ENCODE results near the gene PRR5L. TPM values are rescaled to one million over a fixed set of nuclear protein-coding genes. Genes with fewer than 3 reads are reported as not detected.

Gene PRR5L
- total and polyA plus RNA-seq, 7 donors: 3.3 to 105 (median 11.9) TPM

DNA sequence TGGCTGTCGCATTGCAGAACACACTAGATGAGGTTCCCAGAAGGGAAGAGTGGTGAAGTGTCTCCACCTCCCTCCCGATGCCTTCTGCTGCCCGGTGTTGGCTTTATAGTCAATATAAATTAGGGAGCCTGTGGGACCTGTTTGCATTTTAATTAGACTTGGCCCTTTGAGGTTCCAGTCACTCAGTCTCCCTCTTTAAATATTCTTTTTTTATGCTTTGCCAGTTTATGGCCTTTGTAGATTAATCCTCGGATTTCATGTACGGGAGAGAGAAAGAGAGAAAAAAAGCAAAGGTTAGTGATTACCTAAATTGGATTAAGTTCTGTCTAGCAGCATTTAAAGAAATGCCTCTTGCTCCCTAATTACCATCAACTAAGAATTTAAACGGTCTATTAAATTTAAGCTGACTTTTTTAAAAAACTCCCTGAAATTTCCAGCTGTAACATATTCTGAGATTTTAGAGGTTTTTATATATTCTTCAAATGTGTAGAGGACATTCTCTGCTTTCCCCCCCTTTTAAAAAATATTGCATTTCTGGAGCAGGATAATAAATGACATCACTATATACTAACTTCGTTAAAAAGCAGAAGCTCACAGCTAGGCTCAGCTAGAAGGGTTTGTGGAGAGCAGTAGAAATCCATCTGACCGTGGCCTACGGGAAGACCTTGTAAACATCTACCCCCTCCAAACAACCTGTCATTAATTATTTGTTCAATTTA is 84.4 kb downstream of the PRR5L start:
- H3K4me1 ChIP-seq: peaks cover 0 to 23% (median 17%) of the 10 kb centered on the region in 4 donors
- no peak overlapping the region for H3K27ac ChIP-seq
- no peaks in the 10 kb centered on the region for H3K9me3 ChIP-seq
- H3K27me3 ChIP-seq: peaks cover 5 to 37% (median 14%) of the 10 kb centered on the region in 3 donors
- intact Hi-C loops (cut with DNase I): no loop called here
- no peaks in the 10 kb centered on the region for H3K36me3 ChIP-seq
- H3K4me3 ChIP-seq: no peak overlapping the region
- TF ChIP-seq, protein P1, sequence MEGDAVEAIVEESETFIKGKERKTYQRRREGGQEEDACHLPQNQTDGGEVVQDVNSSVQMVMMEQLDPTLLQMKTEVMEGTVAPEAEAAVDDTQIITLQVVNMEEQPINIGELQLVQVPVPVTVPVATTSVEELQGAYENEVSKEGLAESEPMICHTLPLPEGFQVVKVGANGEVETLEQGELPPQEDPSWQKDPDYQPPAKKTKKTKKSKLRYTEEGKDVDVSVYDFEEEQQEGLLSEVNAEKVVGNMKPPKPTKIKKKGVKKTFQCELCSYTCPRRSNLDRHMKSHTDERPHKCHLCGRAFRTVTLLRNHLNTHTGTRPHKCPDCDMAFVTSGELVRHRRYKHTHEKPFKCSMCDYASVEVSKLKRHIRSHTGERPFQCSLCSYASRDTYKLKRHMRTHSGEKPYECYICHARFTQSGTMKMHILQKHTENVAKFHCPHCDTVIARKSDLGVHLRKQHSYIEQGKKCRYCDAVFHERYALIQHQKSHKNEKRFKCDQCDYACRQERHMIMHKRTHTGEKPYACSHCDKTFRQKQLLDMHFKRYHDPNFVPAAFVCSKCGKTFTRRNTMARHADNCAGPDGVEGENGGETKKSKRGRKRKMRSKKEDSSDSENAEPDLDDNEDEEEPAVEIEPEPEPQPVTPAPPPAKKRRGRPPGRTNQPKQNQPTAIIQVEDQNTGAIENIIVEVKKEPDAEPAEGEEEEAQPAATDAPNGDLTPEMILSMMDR (IDR thresholded peaks at IDR 0.05): no peak
- TF ChIP-seq POLR2A (IDR thresholded peaks at IDR 0.05): no peak
- TF ChIP-seq EP300 (IDR thresholded peaks at IDR 0.05): no peak
- no peak for TF ChIP-seq POLR2AphosphoS5 (IDR thresholded peaks at IDR 0.05)
- 51 to 69% methylated on average over 9 of the region's 9 CpGs for WGBS, 2 donors
- no peak for DNase-seq

DNA sequence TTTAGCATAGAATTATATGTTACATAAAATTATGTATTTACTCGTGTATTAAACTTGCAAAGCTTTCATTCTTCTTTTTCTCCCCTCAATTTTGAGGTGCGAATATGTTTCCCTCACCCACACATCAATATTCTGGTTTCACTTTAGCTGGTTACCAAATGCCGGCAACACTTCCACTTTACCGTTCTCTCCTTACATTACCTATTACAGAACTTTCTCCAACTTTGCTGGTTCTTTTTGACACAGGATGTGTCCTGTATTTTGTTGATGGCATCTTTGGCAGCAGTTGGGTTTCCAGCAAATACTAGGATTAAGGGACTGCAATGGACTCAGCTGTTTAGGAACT is 84.9 kb downstream of the PRR5L start:
- Histone ChIP-seq H3K27ac (no peak overlapping the region), H3K4me1 (peaks cover 0 to 20% (median 16%) of the 10 kb centered on the region in 4 donors), H3K4me3 (no peak overlapping the region), H3K27me3 (peaks cover 5 to 32% (median 14%) of the 10 kb centered on the region in 3 donors), H3K36me3 (no peaks in the 10 kb centered on the region), H3K9me3 (no peaks in the 10 kb centered on the region)
- 64 to 84% methylated on average over 4 of the region's 4 CpGs for WGBS, 2 donors
- TF ChIP-seq POLR2AphosphoS5 (IDR thresholded peaks at IDR 0.05) (no peak), POLR2A (IDR thresholded peaks at IDR 0.05) (no peak), EP300 (IDR thresholded peaks at IDR 0.05) (no peak)
- TF ChIP-seq, protein P1 (IDR thresholded peaks at IDR 0.05): no peak
- intact Hi-C loops (cut with DNase I): no loop called here
- DNase-seq: no peak

DNA sequence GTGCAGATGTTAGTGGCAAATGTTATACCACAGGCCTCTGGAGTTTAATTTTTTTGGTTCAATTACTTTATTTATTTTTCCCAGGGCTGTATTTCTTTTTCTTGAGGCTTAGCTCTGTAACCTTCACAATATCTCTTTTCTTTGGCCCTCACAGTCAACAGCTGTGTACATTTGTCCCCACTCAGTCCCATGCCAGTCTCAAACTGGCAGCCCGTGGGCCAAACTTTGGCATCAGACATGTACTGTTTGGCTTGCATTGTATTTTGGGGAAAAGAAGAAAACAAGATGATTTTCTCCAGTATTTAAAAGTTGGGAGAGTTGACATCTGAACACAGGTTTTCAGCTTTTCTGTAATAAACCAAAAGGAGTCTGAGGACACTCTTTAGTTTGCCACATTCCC is 87.1 kb downstream of the PRR5L start:
- TF ChIP-seq POLR2AphosphoS5 (IDR thresholded peaks at IDR 0.05) (no peak), EP300 (IDR thresholded peaks at IDR 0.05) (no peak), POLR2A (IDR thresholded peaks at IDR 0.05) (no peak)
- TF ChIP-seq, protein P1 (IDR thresholded peaks at IDR 0.05): no peak
- intact Hi-C loops (cut with DNase I): no loop called here

DNA sequence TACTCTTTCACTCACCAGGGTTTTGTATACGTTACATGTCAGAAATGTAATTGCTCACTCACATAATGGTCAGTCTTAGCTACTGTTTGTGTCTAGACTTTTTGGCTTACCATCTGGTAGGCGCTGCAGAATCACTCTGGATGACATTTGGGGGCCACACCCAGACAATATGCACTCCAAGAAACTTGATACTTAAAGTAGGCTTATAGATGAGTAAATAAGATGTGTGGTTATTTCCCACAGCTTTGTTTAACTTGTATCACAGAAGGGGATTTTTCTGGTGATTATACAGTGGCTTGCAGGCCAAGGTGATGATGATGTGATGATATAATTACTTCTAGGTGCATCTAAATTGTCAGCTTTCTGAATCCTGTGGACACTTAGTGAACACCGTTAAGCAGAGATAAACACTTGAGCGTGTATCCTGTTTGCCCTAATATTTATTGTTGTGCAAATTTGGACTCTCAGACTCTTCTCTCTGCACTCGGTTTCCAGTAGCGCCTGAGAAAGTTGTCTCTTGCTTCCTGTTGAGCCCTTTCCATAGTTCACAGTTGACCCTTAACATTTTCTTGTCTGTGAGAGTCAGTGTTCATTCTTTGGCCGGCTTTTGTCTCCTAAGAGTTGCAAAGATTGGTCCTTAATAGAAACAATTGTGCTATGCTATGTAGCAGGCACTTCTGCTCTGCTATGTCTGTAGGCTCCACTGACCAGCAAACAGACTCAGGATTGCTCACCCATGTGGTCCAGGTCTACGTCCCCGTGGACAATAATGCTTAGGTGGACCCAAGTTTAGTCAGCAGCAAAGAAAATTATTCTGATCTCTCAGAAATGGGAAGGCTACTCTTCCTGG is 89.3 kb downstream of the PRR5L start:
- no peaks in the 10 kb centered on the region for H3K9me3 ChIP-seq

More for the DNA sequence above, 87.1 kb downstream of the PRR5L start:
- Histone ChIP-seq H3K4me1 (no peaks in the 10 kb centered on the region), H3K36me3 (no peaks in the 10 kb centered on the region), H3K4me3 (no peak overlapping the region), H3K9me3 (no peaks in the 10 kb centered on the region), H3K27ac (no peak overlapping the region), H3K27me3 (peaks cover 0 to 10% (median 0%) of the 10 kb centered on the region in 3 donors)
- DNase-seq: no peak
- WGBS, 2 donors: 89 to 93% methylated on average over 1 of the region's 1 CpG

More for the DNA sequence above, 89.3 kb downstream of the PRR5L start:
- Histone ChIP-seq H3K27ac (no peak overlapping the region), H3K36me3 (no peaks in the 10 kb centered on the region), H3K4me1 (no peaks in the 10 kb centered on the region), H3K4me3 (no peak overlapping the region), H3K27me3 (no peaks in the 10 kb centered on the region)
- TF ChIP-seq EP300 (IDR thresholded peaks at IDR 0.05) (no peak), POLR2AphosphoS5 (IDR thresholded peaks at IDR 0.05) (no peak), POLR2A (IDR thresholded peaks at IDR 0.05) (no peak)
- TF ChIP-seq, protein P1 (IDR thresholded peaks at IDR 0.05): no peak
- DNase-seq: no peak
- 75 to 78% methylated on average over 9 of the region's 9 CpGs for WGBS, 2 donors
- intact Hi-C loops (cut with DNase I): no loop called here

Data from sigmoid colon (tissue), 7 donors.